SU-DHL-6 (cell line): ENCODE measurements around the gene AP3B2.

Source experiments
- H2AFZ ChIP-seq: fragments of 200-600 bp; sonication (generic); 2 replicates; pipeline ENCODE4 v1.6.1; 2014; ENCODE audit warnings: low read depth, mild to moderate bottlenecking, moderate library complexity, mixed read lengths, antibody characterized with exemption, low read length; ENCODE audit not compliant: severe bottlenecking
- H3F3A ChIP-seq: fragments of 200-600 bp; shearing (Covaris generic); 2 replicates; pipeline ENCODE4 v1.6.0; 2016; ENCODE audit warnings: antibody characterized with exemption, mild to moderate bottlenecking; ENCODE audit not compliant: insufficient read depth
- H3K27ac ChIP-seq: fragments of 200-600 bp; sonication (generic); 2 replicates; pipeline ENCODE4 v1.5.1; 2016; ENCODE audit warnings: low read depth, mild to moderate bottlenecking, low read length, moderate library complexity, mixed read lengths
- H3K27me3 ChIP-seq: fragments of 200-600 bp; sonication (generic), shearing (Covaris generic); 2 replicates; pipeline ENCODE4 v1.6.0; 2014; ENCODE audit warnings: mild to moderate bottlenecking, low read length
- H3K36me3 ChIP-seq: fragments of 200-600 bp; sonication (generic); 2 replicates; pipeline ENCODE4 v1.6.1; 2014; ENCODE audit warnings: mild to moderate bottlenecking, low read length, mixed read lengths
- H3K4me2 ChIP-seq: fragments of 300-600, 200-600 bp; shearing (Covaris generic), sonication (generic); 2 replicates; pipeline ENCODE4 v1.6.0; 2014; ENCODE audit warnings: low read length, low read depth, mild to moderate bottlenecking; ENCODE audit not compliant: poor library complexity, severe bottlenecking
- H3K4me3 ChIP-seq: fragments of 200-600 bp; sonication (generic); 2 replicates; pipeline ENCODE4 v1.5.1; 2014; ENCODE audit warnings: antibody characterized with exemption, low read length, mild to moderate bottlenecking, mixed read lengths; ENCODE audit not compliant: insufficient read depth, poor library complexity, severe bottlenecking
- H3K79me2 ChIP-seq: fragments of 200-600 bp; sonication (generic); 2 replicates; pipeline ENCODE4 v1.6.1; 2014; ENCODE audit warnings: mild to moderate bottlenecking, low read length, moderate library complexity; ENCODE audit not compliant: insufficient read depth
- H3K9ac ChIP-seq: fragments of 200-600 bp; sonication (generic); 2 replicates; pipeline ENCODE4 v1.7.0; 2014; ENCODE audit warnings: mild to moderate bottlenecking, low read length
- H3K9me2 ChIP-seq: fragments of 200-600 bp; sonication (generic); replicated peaks from 2 replicates; pipeline ENCODE4 v1.6.1; 2014; ENCODE audit warnings: low read length; ENCODE audit not compliant: insufficient read depth
- H3K9me3 ChIP-seq: fragments of 200-600 bp; sonication (generic); 2 replicates; pipeline ENCODE4 v1.6.1; 2014; ENCODE audit warnings: low read length, mixed read lengths; ENCODE audit not compliant: insufficient read depth
- H4K20me1 ChIP-seq: fragments of 200-600 bp; sonication (generic); 2 replicates; pipeline ENCODE4 v1.6.1; 2014; ENCODE audit warnings: low read depth, mild to moderate bottlenecking, antibody characterized with exemption, low read length, moderate library complexity, mixed read lengths
- CTCF ChIP-seq: fragments of 200-600 bp; sonication (generic); IDR thresholded peaks from one replicate; pipeline ENCODE4 v1.5.1; 2017; ENCODE audit warnings: antibody characterized with exemption, mild to moderate bottlenecking, low read length, moderate library complexity; ENCODE audit not compliant: insufficient read depth, poor library complexity, severe bottlenecking
- EZH2phosphoT487 ChIP-seq: fragments of 200-600 bp; sonication (generic), shearing (Covaris generic); conservative IDR thresholded peaks from 2 replicates; pipeline ENCODE4 v1.6.1; 2018; ENCODE audit warnings: mild to moderate bottlenecking, antibody characterized with exemption, low read length, moderate library complexity, mixed read lengths

AP3B2 gene

GRCh38 chr15:82743810-82744209, 34.1 kb upstream of the AP3B2 start:
- Histone ChIP-seq H3K9me3 (no peaks in the 10 kb centered on the region), H3K4me3 (no peak overlapping the region), H3F3A (peaks cover 9% of the 10 kb centered on the region; the same call in 1 of the 2 replicates), H2AFZ (no peak overlapping the region), H3K27ac (no peak overlapping the region), H3K9ac (no peak overlapping the region), H3K36me3 (no peaks in the 10 kb centered on the region), H3K79me2 (0 out of 2 replicates have a peak, but pooled peaks cover 4% of the 10 kb centered on the region), H4K20me1 (no peaks in the 10 kb centered on the region), H3K27me3 (no peaks in the 10 kb centered on the region), H3K4me2 (no peak overlapping the region), H3K9me2 (no peaks in the 10 kb centered on the region)
- TF ChIP-seq CTCF, result no peak
- TF ChIP-seq EZH2phosphoT487, result no peak

GRCh38 chr15:82742134-82742533, 32.5 kb upstream of the AP3B2 start:
- no peak overlapping the region for H2AFZ ChIP-seq
- no peaks in the 10 kb centered on the region for H3K9me2 ChIP-seq
- no peaks in the 10 kb centered on the region for H3F3A ChIP-seq
- no peaks in the 10 kb centered on the region for H3K36me3 ChIP-seq
- no peaks in the 10 kb centered on the region for H3K9me3 ChIP-seq
- H3K9ac ChIP-seq, result no peak overlapping the region
- no peak for TF ChIP-seq CTCF
- no peak for TF ChIP-seq EZH2phosphoT487
- H3K4me3 ChIP-seq, result no peak overlapping the region
- 0 out of 2 replicates have a peak, but pooled peaks cover 4% of the 10 kb centered on the region for H3K79me2 ChIP-seq
- no peak overlapping the region for H3K27ac ChIP-seq
- no peaks in the 10 kb centered on the region for H4K20me1 ChIP-seq
- no peak overlapping the region for H3K4me2 ChIP-seq
- H3K27me3 ChIP-seq, result no peaks in the 10 kb centered on the region

GRCh38 chr15:82739086-82739485, 29.4 kb upstream of the AP3B2 start:
- Histone ChIP-seq H3K9me3 (no peaks in the 10 kb centered on the region), H3K36me3 (no peaks in the 10 kb centered on the region), H3K9ac (no peak overlapping the region), H3K9me2 (no peaks in the 10 kb centered on the region), H4K20me1 (no peaks in the 10 kb centered on the region), H3F3A (no peaks in the 10 kb centered on the region), H3K79me2 (0 out of 2 replicates have a peak, but pooled peaks cover 4% of the 10 kb centered on the region), H3K4me2 (no peak overlapping the region), H3K4me3 (no peak overlapping the region), H2AFZ (no peak overlapping the region), H3K27me3 (no peaks in the 10 kb centered on the region), H3K27ac (no peak overlapping the region)
- TF ChIP-seq EZH2phosphoT487 (no peak), CTCF (no peak)
